HEK293 (cell line): ENCODE measurements around the gene ARHGEF7.

Experiments used
- CTCF ChIA-PET: fragments of 350-600 bp; formaldehyde crosslinking; extraction: SDS; loops from one replicate; lab custom pipeline; 2021; ENCODE audit warnings: antibody characterized with exemption; lab: Yijun Ruan, JAX
- POLR2A ChIA-PET: fragments of 300-600 bp; formaldehyde crosslinking; extraction: SDS; loops from one replicate; lab custom pipeline; 2020; ENCODE audit warnings: antibody characterized with exemption, inconsistent platforms; lab: Yijun Ruan, JAX
- H3K27ac ChIP-seq: fragments of 200-500 bp; sonication (Bioruptor generic); 2 replicates; pipeline ENCODE4 v1.5.1; 2014; ENCODE audit warnings: low read depth, low read length, control low read depth, inconsistent platforms; ENCODE audit errors: extremely low read depth
- H3K36me3 ChIP-seq, 2 experiments: fragments of 200-500 bp in 1 of 2; sonication (Bioruptor generic) in 1 of 2; 1 replicate in 1 of 2; 2 replicates in 1 of 2; pipeline ENCODE4 v1.5.1; 2014 to 2017; ENCODE audit warnings: inconsistent platforms in 2 of 2, low read length in 2 of 2; ENCODE audit not compliant: control insufficient read depth in 2 of 2, insufficient read depth in 1 of 2
- H3K4me1 ChIP-seq: fragments of 200-500 bp; sonication (Bioruptor generic); 2 replicates; pipeline ENCODE4 v1.5.1; 2014; ENCODE audit warnings: mild to moderate bottlenecking, low read length, inconsistent platforms; ENCODE audit not compliant: control insufficient read depth, insufficient read depth
- H3K4me3 ChIP-seq: 2 replicates; pipeline ENCODE4 v1.5.1; 2011; ENCODE audit warnings: low read depth, mild to moderate bottlenecking, control low read depth, low read length, moderate library complexity
- H3K9me3 ChIP-seq: fragments of 200-500 bp; sonication (Bioruptor generic); 2 replicates; pipeline ENCODE4 v1.5.1; 2014; ENCODE audit warnings: low read depth, low read length, inconsistent platforms; ENCODE audit not compliant: control insufficient read depth, insufficient read depth
- KLF8 ChIP-seq: fragments of 450-650 bp; formaldehyde crosslinking; IDR thresholded peaks from 2 replicates; pipeline ENCODE4 v1.5.1; 2016; ENCODE audit warnings: missing biosample characterization, missing genetic modification characterization
- OSR2 ChIP-seq: fragments of 450-650 bp; formaldehyde crosslinking; IDR thresholded peaks from 2 replicates; pipeline ENCODE4 v1.5.1; 2016; ENCODE audit warnings: missing biosample characterization, missing genetic modification characterization
- RBAK ChIP-seq: fragments of 450-650 bp; formaldehyde crosslinking; IDR thresholded peaks from 2 replicates; pipeline ENCODE4 v1.5.1; 2016; ENCODE audit warnings: missing biosample characterization, missing genetic modification characterization
- SP2 ChIP-seq: fragments of 450-650 bp; formaldehyde crosslinking; IDR thresholded peaks from 2 replicates; pipeline ENCODE4 v1.5.1; 2016; ENCODE audit warnings: missing biosample characterization, missing genetic modification characterization
- TCF7L2 ChIP-seq: IDR thresholded peaks from 2 replicates; pipeline ENCODE4 v1.6.1; 2011; ENCODE audit warnings: low read depth, mild to moderate bottlenecking, inconsistent platforms, low read length, moderate library complexity, borderline replicate concordance
- YY1 ChIP-seq: fragments of 450-650 bp; formaldehyde crosslinking; IDR thresholded peaks from 2 replicates; pipeline ENCODE4 v1.5.1; 2018; ENCODE audit warnings: missing biosample characterization, missing genetic modification characterization
- ZBTB17 ChIP-seq: fragments of 450-650 bp; formaldehyde crosslinking; IDR thresholded peaks from 2 replicates; pipeline ENCODE4 v1.5.1; 2016; ENCODE audit warnings: missing biosample characterization, missing genetic modification characterization
- ZNF121 ChIP-seq: fragments of 450-650 bp; formaldehyde crosslinking; IDR thresholded peaks from 2 replicates; pipeline ENCODE4 v1.5.1; 2016; ENCODE audit warnings: missing biosample characterization, missing genetic modification characterization
- ZNF548 ChIP-seq: fragments of 450-650 bp; formaldehyde crosslinking; IDR thresholded peaks from 2 replicates; pipeline ENCODE4 v1.5.1; 2016; ENCODE audit warnings: missing biosample characterization, missing genetic modification characterization
- ZNF660 ChIP-seq: fragments of 450-650 bp; IDR thresholded peaks from 2 replicates; pipeline ENCODE4 v1.5.1; 2018; ENCODE audit warnings: missing biosample characterization, mild to moderate bottlenecking, missing genetic modification characterization
- ZNF677 ChIP-seq: fragments of 450-650 bp; IDR thresholded peaks from 2 replicates; pipeline ENCODE4 v1.5.0; 2018; ENCODE audit warnings: missing biosample characterization, mild to moderate bottlenecking, missing genetic modification characterization, moderate library complexity
- ZNF776 ChIP-seq: fragments of 450-650 bp; formaldehyde crosslinking; IDR thresholded peaks from 2 replicates; pipeline ENCODE4 v1.5.0; 2017; ENCODE audit warnings: missing biosample characterization, missing genetic modification characterization, borderline replicate concordance
- ZXDB ChIP-seq: fragments of 450-650 bp; formaldehyde crosslinking; IDR thresholded peaks from 2 replicates; pipeline ENCODE4 v1.5.1; 2016; ENCODE audit warnings: missing biosample characterization, missing genetic modification characterization
- TF ChIP-seq, protein P1 (sequence below): fragments of 450-650 bp; formaldehyde crosslinking; IDR thresholded peaks from 2 replicates; pipeline ENCODE4 v1.5.1; 2016; ENCODE audit warnings: missing biosample characterization, missing genetic modification characterization
- TF ChIP-seq, protein P2 (sequence below): fragments of 450-650 bp; formaldehyde crosslinking; IDR thresholded peaks from 2 replicates; pipeline ENCODE4 v1.5.1; 2017; ENCODE audit warnings: missing biosample characterization, missing genetic modification characterization
- TF ChIP-seq, protein P3 (sequence below): fragments of 450-650 bp; formaldehyde crosslinking; IDR thresholded peaks from 2 replicates; pipeline ENCODE4 v1.5.1; 2016; ENCODE audit warnings: missing biosample characterization, missing genetic modification characterization
- TF ChIP-seq, protein P4 (sequence below): fragments of 450-650 bp; formaldehyde crosslinking; IDR thresholded peaks from 2 replicates; pipeline ENCODE4 v1.5.1; 2016; ENCODE audit warnings: missing biosample characterization, missing genetic modification characterization
- TF ChIP-seq, protein P5 (sequence below): fragments of 450-650 bp; formaldehyde crosslinking; IDR thresholded peaks from 2 replicates; pipeline ENCODE4 v1.5.1; 2017; ENCODE audit warnings: missing biosample characterization, missing genetic modification characterization
- TF ChIP-seq, protein P6 (sequence below): fragments of 450-650 bp; formaldehyde crosslinking; IDR thresholded peaks from 2 replicates; pipeline ENCODE4 v1.5.1; 2016; ENCODE audit warnings: missing biosample characterization, missing genetic modification characterization

Gene ARHGEF7

DNA sequence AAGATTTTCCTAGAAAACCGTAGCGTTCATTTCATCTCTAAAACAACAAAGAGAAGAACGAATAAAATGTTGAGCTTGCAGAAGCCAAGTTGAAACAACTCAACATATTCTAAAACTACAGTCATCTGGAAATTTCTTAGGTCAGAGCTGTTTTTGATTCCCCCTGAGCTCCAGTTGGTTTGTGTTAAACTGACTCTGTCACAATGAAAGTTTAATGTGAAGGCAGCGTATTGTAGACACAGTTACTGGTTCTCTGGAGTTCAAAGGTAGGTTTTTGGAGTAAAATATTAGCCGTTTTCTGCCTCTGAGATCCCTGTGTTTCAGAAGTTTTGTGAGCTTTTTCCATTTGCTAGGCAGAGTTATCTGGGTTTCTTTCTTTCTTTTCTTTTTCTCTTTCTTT lies 2.2 kb downstream of the ARHGEF7 start:
- TF ChIP-seq ZXDB (tag by site-specific recombination): no peak
- no peak for TF ChIP-seq YY1 (tag by site-specific recombination)
- TF ChIP-seq, protein P1, sequence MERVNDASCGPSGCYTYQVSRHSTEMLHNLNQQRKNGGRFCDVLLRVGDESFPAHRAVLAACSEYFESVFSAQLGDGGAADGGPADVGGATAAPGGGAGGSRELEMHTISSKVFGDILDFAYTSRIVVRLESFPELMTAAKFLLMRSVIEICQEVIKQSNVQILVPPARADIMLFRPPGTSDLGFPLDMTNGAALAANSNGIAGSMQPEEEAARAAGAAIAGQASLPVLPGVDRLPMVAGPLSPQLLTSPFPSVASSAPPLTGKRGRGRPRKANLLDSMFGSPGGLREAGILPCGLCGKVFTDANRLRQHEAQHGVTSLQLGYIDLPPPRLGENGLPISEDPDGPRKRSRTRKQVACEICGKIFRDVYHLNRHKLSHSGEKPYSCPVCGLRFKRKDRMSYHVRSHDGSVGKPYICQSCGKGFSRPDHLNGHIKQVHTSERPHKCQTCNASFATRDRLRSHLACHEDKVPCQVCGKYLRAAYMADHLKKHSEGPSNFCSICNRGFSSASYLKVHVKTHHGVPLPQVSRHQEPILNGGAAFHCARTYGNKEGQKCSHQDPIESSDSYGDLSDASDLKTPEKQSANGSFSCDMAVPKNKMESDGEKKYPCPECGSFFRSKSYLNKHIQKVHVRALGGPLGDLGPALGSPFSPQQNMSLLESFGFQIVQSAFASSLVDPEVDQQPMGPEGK: no peak
- no peak for TF ChIP-seq TCF7L2
- TF ChIP-seq ZNF548 (tag by site-specific recombination): no peak
- TF ChIP-seq, protein P2, sequence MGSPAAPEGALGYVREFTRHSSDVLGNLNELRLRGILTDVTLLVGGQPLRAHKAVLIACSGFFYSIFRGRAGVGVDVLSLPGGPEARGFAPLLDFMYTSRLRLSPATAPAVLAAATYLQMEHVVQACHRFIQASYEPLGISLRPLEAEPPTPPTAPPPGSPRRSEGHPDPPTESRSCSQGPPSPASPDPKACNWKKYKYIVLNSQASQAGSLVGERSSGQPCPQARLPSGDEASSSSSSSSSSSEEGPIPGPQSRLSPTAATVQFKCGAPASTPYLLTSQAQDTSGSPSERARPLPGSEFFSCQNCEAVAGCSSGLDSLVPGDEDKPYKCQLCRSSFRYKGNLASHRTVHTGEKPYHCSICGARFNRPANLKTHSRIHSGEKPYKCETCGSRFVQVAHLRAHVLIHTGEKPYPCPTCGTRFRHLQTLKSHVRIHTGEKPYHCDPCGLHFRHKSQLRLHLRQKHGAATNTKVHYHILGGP (tag by site-specific recombination): no peak
- TF ChIP-seq ZBTB17 (tag by site-specific recombination): no peak
- TF ChIP-seq, protein P3, sequence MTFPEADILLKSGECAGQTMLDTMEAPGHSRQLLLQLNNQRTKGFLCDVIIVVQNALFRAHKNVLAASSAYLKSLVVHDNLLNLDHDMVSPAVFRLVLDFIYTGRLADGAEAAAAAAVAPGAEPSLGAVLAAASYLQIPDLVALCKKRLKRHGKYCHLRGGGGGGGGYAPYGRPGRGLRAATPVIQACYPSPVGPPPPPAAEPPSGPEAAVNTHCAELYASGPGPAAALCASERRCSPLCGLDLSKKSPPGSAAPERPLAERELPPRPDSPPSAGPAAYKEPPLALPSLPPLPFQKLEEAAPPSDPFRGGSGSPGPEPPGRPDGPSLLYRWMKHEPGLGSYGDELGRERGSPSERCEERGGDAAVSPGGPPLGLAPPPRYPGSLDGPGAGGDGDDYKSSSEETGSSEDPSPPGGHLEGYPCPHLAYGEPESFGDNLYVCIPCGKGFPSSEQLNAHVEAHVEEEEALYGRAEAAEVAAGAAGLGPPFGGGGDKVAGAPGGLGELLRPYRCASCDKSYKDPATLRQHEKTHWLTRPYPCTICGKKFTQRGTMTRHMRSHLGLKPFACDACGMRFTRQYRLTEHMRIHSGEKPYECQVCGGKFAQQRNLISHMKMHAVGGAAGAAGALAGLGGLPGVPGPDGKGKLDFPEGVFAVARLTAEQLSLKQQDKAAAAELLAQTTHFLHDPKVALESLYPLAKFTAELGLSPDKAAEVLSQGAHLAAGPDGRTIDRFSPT: no peak
- TF ChIP-seq ZNF677 (tag by site-specific recombination): no peak
- no peak for TF ChIP-seq ZNF121 (tag by site-specific recombination)
- TF ChIP-seq, protein P4, sequence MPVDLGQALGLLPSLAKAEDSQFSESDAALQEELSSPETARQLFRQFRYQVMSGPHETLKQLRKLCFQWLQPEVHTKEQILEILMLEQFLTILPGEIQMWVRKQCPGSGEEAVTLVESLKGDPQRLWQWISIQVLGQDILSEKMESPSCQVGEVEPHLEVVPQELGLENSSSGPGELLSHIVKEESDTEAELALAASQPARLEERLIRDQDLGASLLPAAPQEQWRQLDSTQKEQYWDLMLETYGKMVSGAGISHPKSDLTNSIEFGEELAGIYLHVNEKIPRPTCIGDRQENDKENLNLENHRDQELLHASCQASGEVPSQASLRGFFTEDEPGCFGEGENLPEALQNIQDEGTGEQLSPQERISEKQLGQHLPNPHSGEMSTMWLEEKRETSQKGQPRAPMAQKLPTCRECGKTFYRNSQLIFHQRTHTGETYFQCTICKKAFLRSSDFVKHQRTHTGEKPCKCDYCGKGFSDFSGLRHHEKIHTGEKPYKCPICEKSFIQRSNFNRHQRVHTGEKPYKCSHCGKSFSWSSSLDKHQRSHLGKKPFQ (tag by site-specific recombination): no peak
- TF ChIP-seq SP2 (tag by site-specific recombination): no peak
- TF ChIP-seq ZNF660 (tag by site-specific recombination): no peak
- TF ChIP-seq, protein P5, sequence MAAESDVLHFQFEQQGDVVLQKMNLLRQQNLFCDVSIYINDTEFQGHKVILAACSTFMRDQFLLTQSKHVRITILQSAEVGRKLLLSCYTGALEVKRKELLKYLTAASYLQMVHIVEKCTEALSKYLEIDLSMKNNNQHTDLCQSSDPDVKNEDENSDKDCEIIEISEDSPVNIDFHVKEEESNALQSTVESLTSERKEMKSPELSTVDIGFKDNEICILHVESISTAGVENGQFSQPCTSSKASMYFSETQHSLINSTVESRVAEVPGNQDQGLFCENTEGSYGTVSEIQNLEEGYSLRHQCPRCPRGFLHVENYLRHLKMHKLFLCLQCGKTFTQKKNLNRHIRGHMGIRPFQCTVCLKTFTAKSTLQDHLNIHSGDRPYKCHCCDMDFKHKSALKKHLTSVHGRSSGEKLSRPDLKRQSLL (tag by site-specific recombination): no peak
- TF ChIP-seq OSR2 (tag by site-specific recombination): no peak
- no peak for TF ChIP-seq ZNF776 (tag by site-specific recombination)
- no peak for TF ChIP-seq RBAK (tag by site-specific recombination)
- no peak for TF ChIP-seq KLF8 (tag by site-specific recombination)
- TF ChIP-seq, protein P6, sequence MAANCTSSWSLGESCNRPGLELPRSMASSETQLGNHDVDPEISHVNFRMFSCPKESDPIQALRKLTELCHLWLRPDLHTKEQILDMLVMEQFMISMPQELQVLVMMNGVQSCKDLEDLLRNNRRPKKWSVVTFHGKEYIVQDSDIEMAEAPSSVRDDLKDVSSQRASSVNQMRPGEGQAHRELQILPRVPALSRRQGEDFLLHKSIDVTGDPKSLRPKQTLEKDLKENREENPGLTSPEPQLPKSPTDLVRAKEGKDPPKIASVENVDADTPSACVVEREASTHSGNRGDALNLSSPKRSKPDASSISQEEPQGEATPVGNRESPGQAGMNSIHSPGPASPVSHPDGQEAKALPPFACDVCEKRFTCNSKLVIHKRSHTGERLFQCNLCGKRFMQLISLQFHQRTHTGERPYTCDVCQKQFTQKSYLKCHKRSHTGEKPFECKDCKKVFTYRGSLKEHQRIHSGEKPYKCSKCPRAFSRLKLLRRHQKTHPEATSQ: no peak
- TF ChIP-seq, all 188 proteins: peak for 0
- Histone ChIP-seq H3K9me3 (no peaks in the 10 kb centered on the region), H3K4me3 (no peak overlapping the region), H3K4me1 (no peaks in the 10 kb centered on the region), H3K36me3 (no peaks in the 10 kb centered on the region), H3K27ac (no peak overlapping the region)
- POLR2A ChIA-PET: no interaction called here
- CTCF ChIA-PET: interaction anchor here (0.6 kb wide), 1 partner anchor 18 kb away, joined by 3 read pairs; no protein-coding TSS in a partner anchor
